ENCODE measurements around the gene MCTP2.

GRCh38 chr15:94522125-94522524, 290.8 kb downstream of the MCTP2 start:
- TF ChIP-seq, protein P1, sequence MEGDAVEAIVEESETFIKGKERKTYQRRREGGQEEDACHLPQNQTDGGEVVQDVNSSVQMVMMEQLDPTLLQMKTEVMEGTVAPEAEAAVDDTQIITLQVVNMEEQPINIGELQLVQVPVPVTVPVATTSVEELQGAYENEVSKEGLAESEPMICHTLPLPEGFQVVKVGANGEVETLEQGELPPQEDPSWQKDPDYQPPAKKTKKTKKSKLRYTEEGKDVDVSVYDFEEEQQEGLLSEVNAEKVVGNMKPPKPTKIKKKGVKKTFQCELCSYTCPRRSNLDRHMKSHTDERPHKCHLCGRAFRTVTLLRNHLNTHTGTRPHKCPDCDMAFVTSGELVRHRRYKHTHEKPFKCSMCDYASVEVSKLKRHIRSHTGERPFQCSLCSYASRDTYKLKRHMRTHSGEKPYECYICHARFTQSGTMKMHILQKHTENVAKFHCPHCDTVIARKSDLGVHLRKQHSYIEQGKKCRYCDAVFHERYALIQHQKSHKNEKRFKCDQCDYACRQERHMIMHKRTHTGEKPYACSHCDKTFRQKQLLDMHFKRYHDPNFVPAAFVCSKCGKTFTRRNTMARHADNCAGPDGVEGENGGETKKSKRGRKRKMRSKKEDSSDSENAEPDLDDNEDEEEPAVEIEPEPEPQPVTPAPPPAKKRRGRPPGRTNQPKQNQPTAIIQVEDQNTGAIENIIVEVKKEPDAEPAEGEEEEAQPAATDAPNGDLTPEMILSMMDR (IDR thresholded peaks at IDR 0.05), result no peak
- no peak for TF ChIP-seq EP300 (IDR thresholded peaks at IDR 0.05)
- no peak for TF ChIP-seq POLR2A (IDR thresholded peaks at IDR 0.05)
